Testis (tissue), 3 donors: ENCODE results near the gene MMP17. TPM values are rescaled to one million over a fixed set of nuclear protein-coding genes. Genes with fewer than 3 reads are reported as not detected.

Experiments
- DNase-seq: peaks from one replicate; pipeline ENCODE4 v3.0.0-alpha.2; 2019
- H3K27ac ChIP-seq, 2 donors: fragments of 200-600 bp; sonication (generic); one replicate each; pipeline ENCODE4 v1.5.1; 2019
- H3K27me3 ChIP-seq: fragments of 200-600 bp; sonication (generic); one replicate; pipeline ENCODE4 v1.5.1; 2019
- H3K36me3 ChIP-seq: fragments of 200-600 bp; sonication (generic); one replicate; pipeline ENCODE4 v1.5.1; 2017; ENCODE audit warnings: low read depth; ENCODE audit errors: missing control alignments
- H3K4me1 ChIP-seq: fragments of 200-600 bp; sonication (generic); one replicate; pipeline ENCODE4 v1.5.1; 2019
- H3K4me3 ChIP-seq, 2 donors: fragments of 200-600 bp; sonication (generic); one replicate each; pipeline ENCODE4 v1.5.1; 2017 to 2019
- H3K9me3 ChIP-seq: fragments of 200-600 bp; sonication (generic); one replicate; pipeline ENCODE4 v1.5.1; 2017
- POLR2A ChIP-seq: fragments of 450-650 bp; IDR thresholded peaks from one replicate; pipeline ENCODE4 v1.6.1; 2017; ENCODE audit warnings: antibody characterized with exemption, mild to moderate bottlenecking, moderate library complexity
- WGBS, 2 donors: methylation state at CpG; one replicate each; pipeline ENCODE4 v1.1.5; 2018; 5-methylcytosine and 5-hydroxymethylcytosine counted together
- intact Hi-C: fragments of 100-400 bp; cut with DNase I; formaldehyde crosslinking; loops from one replicate; pipeline ENCODE4 v1.15.1; 2023; ENCODE audit warnings: low total_unique reads
- polyA plus RNA-seq: library from polyadenylated mRNA; stranded (reverse); fragments of 350-450 nt; fragmentation: Illumina TruSeq; extraction: RNeasy Lipid Tissue Mini Kit (QIAGEN cat#74804); gene quantifications from one replicate; pipeline ENCODE4 v1.2.3, GENCODE V29; 2014; ENCODE audit warnings: low read depth, low replicate concordance; ENCODE audit not compliant: insufficient read depth
- total RNA-seq, 2 donors: library from RNA; depleted of rRNA; stranded (reverse); fragments of >200 nt; gene quantifications; one replicate each; pipeline ENCODE4 v1.2.3, GENCODE V29; 2016
- TF ChIP-seq, protein P1 (sequence below), 3 experiments: fragments of 450-650 bp in 2 of 3; fragments of 200-600 bp in 1 of 3; sonication (generic) in 1 of 3; IDR thresholded peaks; one replicate each; pipeline ENCODE4 v1.5.1; 2016 to 2019; ENCODE audit warnings: antibody characterized with exemption in 3 of 3, mild to moderate bottlenecking in 2 of 3, moderate library complexity in 1 of 3

The MMP17 gene
- total and polyA plus RNA-seq, 3 donors from 2014 or later: 13.2 to 23.3 (median 16.1) TPM

DNA sequence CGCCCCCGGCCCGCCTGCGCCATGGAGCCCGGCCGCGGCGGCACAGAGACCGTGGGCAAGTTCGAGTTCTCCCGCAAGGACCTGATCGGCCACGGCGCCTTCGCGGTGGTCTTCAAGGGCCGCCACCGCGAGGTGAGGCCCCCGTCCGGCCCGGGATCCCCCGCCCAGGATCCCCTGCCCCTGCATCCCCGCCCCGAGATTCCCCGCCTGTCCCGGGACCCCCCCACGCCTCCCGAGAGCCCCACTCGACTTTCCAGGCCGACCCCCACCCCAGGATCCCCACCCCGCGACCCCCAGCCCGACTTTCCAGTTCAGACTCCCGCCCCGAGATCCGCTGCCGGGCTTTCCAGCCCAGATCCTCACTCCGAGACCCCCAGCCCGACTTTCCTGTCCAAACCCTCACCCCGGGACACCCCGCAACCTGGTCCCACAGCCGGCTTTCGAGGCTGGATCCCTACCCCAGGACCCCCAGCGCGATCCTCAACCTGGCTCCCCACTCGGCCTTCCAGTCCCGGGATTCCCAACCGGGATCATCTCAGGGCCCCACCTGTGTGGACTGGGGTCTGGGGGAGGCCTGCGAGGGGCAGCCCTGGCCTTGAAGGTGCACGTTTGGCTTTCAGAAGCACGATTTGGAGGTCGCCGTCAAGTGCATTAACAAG, 66.9 kb downstream of the MMP17 start:
- intact Hi-C loops: no loop called here
- peak overlapping the region; percentile 63 to 69 for H3K4me3 ChIP-seq
- no peaks in the 10 kb centered on the region for H3K9me3 ChIP-seq
- H3K4me1 ChIP-seq: peaks cover 18% of the 10 kb centered on the region
- H3K27ac ChIP-seq: peak overlapping the region; percentile 98 to 99
- H3K36me3 ChIP-seq: no peaks in the 10 kb centered on the region
- DNase-seq: no peak
- H3K27me3 ChIP-seq: no peaks in the 10 kb centered on the region
- WGBS, 2 donors: 2 to 5% methylated on average over 21 to 33 of the region's 54 CpGs
- TF ChIP-seq, protein P1, sequence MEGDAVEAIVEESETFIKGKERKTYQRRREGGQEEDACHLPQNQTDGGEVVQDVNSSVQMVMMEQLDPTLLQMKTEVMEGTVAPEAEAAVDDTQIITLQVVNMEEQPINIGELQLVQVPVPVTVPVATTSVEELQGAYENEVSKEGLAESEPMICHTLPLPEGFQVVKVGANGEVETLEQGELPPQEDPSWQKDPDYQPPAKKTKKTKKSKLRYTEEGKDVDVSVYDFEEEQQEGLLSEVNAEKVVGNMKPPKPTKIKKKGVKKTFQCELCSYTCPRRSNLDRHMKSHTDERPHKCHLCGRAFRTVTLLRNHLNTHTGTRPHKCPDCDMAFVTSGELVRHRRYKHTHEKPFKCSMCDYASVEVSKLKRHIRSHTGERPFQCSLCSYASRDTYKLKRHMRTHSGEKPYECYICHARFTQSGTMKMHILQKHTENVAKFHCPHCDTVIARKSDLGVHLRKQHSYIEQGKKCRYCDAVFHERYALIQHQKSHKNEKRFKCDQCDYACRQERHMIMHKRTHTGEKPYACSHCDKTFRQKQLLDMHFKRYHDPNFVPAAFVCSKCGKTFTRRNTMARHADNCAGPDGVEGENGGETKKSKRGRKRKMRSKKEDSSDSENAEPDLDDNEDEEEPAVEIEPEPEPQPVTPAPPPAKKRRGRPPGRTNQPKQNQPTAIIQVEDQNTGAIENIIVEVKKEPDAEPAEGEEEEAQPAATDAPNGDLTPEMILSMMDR (IDR thresholded peaks at IDR 0.05): no peak
- TF ChIP-seq POLR2A: no peak

DNA sequence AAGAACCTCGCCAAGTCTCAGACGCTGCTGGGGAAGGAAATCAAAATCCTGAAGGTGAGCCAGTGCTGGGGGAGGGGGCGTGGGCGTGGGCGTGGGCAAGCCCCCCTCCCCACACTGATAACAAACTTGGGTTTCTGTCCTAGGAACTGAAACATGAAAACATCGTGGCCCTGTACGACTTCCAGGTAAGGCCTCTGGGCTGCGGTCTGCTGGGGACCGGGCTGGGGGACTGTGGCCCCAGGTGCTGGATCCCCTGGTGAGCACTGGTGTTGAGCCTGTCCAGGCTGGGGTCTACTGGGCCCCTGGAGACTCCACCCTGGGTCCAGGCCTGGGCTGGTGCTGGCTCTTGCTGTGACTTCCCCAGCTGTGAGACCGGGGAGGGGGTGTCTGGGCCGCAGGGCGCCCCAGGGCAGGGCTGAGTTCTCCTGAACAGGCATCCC, 67.5 kb downstream of the MMP17 start:
- intact Hi-C loops: no loop called here
- Histone ChIP-seq H3K9me3 (no peaks in the 10 kb centered on the region), H3K27ac (peak overlapping the region; percentile 98 to 99), H3K36me3 (no peaks in the 10 kb centered on the region), H3K4me3 (peak overlapping the region; percentile 63 to 69), H3K27me3 (no peaks in the 10 kb centered on the region), H3K4me1 (peaks cover 18% of the 10 kb centered on the region)
- no peak for DNase-seq
- WGBS, 2 donors: 0% methylated on average over 1 to 12 of the region's 12 CpGs
- TF ChIP-seq, protein P1 (IDR thresholded peaks at IDR 0.05): no peak
- TF ChIP-seq POLR2A: no peak

DNA sequence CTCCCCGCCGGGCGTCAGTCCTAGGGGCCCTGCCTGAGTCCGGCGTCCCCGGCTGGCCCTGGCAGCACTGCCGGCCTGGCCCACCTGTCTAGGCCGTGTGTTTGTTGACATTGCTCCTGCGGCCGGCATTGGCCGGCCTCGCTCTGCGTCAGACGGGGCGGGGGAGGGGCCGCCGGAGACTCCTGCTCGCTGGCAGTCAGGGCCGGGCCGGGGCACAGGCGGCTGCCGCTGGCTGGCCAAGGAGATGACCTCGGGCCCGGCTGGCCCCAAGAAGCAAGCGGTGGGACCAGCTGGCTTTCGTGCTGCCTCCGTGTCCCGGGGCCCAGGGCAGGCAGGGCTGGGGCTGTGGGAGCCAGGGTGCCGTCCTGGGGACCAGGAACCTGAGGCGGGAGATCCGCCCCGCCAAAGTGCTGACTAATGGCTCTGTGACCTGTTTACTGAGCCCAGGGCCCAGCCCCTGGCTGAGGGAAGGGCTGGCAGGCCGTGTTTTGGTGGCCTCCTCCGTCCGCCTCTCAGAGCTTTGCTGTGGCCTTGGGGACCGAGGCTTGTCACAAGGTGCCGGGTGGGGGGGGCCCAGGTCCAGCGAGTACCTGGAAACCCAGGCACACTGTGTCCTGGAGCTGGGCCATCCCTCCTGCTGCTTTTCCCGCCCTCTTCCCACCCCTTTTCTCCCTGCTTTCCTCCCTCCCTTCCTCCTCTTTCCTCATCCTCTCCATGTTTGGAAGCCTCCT, 68.1 kb downstream of the MMP17 start:
- intact Hi-C loops: no loop called here
- no peaks in the 10 kb centered on the region for H3K27me3 ChIP-seq
- peak; percentile 94 for DNase-seq
- 2 to 4% methylated on average over 13 to 37 of the region's 39 CpGs for WGBS, 2 donors
- H3K27ac ChIP-seq: peak overlapping the region; percentile 98 to 99
- H3K9me3 ChIP-seq: no peaks in the 10 kb centered on the region
- peak; percentile 85 for TF ChIP-seq POLR2A
- TF ChIP-seq, protein P1 (IDR thresholded peaks at IDR 0.05): no peak
- peak overlapping the region; percentile 63 to 69 for H3K4me3 ChIP-seq
- H3K4me1 ChIP-seq: peaks cover 19% of the 10 kb centered on the region
- no peaks in the 10 kb centered on the region for H3K36me3 ChIP-seq

DNA sequence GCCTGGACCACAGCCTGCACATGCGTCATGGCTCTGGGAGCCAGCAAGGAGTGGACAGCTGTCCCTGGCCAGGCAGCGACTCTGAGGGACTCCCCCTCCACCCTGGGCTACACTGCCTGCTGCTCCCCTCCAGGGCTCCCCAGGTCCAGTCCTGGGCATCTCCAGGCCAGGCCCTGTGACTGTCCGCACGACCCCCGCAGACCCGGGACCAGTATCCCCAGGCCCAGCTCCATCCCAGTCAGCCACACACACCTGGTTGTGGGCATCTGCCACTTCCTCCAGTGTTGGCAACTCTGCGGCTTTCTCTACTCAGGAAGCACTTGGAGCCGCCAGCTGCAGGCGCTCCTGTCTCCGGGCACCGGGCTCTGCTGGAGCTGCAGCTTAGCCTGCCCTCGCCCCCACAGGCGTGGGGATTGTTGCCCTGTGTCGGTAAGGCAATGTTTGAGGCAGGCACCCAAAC, 68.6 kb downstream of the MMP17 start:
- no peak for DNase-seq
- H3K4me1 ChIP-seq: peaks cover 25% of the 10 kb centered on the region
- H3K27me3 ChIP-seq: no peaks in the 10 kb centered on the region
- 67 to 74% methylated on average over 10 to 14 of the region's 14 CpGs for WGBS, 2 donors
- intact Hi-C loops: no loop called here
- H3K4me3 ChIP-seq: no peak overlapping the region
- peak overlapping the region; percentile 98 to 99 for H3K27ac ChIP-seq
- no peaks in the 10 kb centered on the region for H3K36me3 ChIP-seq
- H3K9me3 ChIP-seq: no peaks in the 10 kb centered on the region
- TF ChIP-seq, protein P1 (IDR thresholded peaks at IDR 0.05): no peak
- TF ChIP-seq POLR2A: no peak
